Adrenal gland (tissue), 5 donors: ENCODE results near the gene CAMSAP1.

Experiments
- CTCF ChIP-seq, 6 experiments: fragments of 450-650 bp in 4 of 6; fragments of 200-600 bp in 2 of 6; sonication (generic) in 1 of 6; IDR thresholded peaks; 1 replicate in 5 of 6; 2 replicates in 1 of 6; pipeline versions ENCODE4 v1.5.1 to v1.8.0; 2016 to 2021; ENCODE audit warnings: antibody characterized with exemption in 6 of 6, mild to moderate bottlenecking in 2 of 6, moderate library complexity in 1 of 6
- POLR2A ChIP-seq, 2 donors: fragments of 450-650 bp; IDR thresholded peaks; one replicate each; pipeline ENCODE4 v1.6.1; 2017; ENCODE audit warnings: antibody characterized with exemption in 2 of 2, mild to moderate bottlenecking in 2 of 2, moderate library complexity in 1 of 2
- donor health status: DM: no; HTN: no; CAD: no.

GRCh38 chr9:135790850-135791249 lies 116.5 kb downstream of the CAMSAP1 start:
- TF ChIP-seq POLR2A (IDR thresholded peaks at IDR 0.05) (no peak), CTCF (IDR thresholded peaks at IDR 0.05) (no peak)
